ENCODE results near the gene PRKCA.

Gene PRKCA

DNA sequence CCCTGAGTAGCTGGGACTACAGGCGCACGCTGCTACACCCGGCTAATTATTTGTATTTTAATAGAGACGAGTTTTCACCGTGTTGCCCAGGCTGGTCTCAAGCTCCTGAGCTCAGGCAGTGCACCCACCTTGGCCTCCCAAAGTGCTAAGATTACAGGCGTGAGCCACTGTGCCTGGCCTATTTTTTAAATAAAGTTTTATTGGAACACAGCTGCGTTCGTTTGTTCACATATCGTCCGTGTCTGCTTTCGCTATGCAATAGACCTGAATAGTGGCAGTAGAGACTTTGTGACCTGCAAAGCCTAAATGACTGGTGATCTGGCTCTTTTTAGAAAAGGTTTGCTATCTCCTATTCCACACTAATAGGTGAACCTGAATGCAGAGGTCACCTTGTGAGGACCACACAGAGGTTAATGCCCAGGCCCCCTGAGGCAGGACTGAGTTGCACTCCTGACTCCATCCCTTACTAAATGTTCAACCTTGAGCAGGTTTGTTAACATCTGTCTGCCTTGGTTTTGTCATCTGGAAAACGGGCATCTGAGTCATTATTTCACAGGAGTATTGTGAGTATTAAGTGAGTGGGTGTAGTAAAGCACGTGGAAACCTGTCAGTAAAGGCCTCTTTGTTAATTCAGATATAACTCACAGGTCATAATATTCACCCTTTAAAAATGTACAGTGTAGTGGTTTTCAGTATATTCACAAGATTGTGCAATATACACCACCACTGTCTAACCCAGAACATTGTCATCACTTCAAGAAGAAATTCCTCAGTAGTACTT lies 375.0 kb downstream of the PRKCA start:
- DNase-seq, result no peak

DNA sequence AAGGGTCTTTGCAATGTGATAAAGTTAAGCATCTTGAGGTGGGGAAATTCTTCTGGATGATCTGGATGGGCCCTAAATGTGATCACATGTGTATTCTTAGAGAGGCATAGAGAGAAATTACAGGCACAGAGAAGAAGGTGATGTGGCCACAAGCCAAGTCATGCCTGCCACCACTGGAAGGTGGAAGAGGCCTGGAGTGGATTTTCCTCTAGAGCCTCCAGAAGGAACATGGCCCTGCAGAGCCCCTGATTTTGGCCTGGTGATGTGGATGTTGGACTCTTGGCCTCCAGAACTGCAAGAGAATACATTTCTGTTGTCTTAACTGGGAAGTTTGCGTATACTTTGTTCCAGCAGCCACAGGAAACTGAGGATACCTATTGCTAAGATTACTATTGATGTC lies 375.6 kb downstream of the PRKCA start:
- TF ChIP-seq POLR2A (IDR thresholded peaks at IDR 0.05; ENCODE audit: low read length), result no peak
- TF ChIP-seq GATA1 (IDR thresholded peaks at IDR 0.05; ENCODE audit: low read depth, low read length), result no peak
- DNase-seq, result no peak

More for the DNA sequence above, 375.0 kb downstream of the PRKCA start:
- TF ChIP-seq POLR2A (IDR thresholded peaks at IDR 0.05; ENCODE audit: low read length), result no peak
- no peak for TF ChIP-seq GATA1 (IDR thresholded peaks at IDR 0.05; ENCODE audit: low read depth, low read length)

DNA sequence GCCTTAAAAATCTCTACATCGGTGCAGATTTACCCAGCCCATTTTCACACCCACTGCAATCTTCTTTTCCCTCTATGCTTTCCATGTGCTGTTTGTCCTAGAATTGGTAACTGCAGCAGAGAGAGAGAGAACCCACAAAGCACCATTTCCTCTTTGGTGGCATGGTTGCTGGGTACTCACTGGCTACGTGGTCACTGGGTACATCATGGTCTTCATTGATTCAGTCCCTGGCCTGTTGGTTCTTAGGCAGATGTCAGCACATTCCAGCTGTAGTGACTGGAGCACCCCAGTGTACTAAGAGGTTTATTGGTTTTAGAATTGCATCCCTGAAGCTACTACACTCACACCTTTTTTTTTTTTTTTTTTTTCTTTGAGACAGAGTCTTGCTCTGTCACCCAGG lies 376.4 kb downstream of the PRKCA start:
- no peak for TF ChIP-seq GATA1 (IDR thresholded peaks at IDR 0.05; ENCODE audit: low read depth, low read length)
- TF ChIP-seq POLR2A (IDR thresholded peaks at IDR 0.05; ENCODE audit: low read length), result no peak
- DNase-seq, result no peak

DNA sequence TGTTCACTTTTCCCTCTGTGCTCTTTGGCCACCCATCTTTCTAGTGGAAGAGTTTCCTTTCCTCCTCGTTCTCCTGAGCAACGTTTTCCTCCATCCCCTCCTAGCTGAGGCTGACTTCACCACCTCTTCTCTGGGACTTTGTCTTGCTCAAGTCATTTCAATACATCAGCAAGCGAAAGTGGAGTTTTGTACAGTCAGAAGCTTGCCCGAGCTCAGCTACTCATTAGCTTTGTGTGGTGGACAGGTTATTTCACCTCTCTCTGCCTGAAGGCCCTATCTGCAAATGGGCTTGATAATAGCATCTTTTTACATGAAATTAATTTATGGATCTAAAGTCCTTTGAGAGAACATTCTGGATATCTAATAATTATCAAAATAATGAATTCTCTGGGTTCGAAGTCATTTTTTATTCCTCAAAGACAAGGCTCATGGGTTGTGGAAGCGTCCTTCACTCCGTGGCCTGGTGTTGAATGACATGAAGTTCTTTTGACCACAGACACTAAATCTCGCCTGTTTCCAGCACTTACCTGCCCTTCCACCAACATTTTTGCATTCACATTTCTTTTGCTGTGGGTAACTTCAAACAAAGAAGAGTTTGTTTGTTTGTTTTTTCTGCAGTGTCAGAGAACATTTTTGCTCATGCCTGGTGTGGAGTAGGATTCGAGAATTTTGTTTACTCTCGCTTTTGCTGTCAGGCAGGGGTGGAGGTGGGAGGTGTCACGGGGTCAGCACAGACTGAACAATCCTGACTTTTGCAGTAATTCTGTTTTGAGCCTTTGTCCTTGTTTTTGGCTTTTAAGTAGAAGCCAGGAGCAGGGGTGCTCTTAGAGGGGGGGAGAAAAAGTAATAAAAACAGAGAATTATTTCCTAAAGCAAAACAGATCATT lies 377.5 kb downstream of the PRKCA start:
- TF ChIP-seq GATA1 (IDR thresholded peaks at IDR 0.05; ENCODE audit: low read depth, low read length), result no peak
- no peak for TF ChIP-seq POLR2A (IDR thresholded peaks at IDR 0.05; ENCODE audit: low read length)
- DNase-seq, result no peak

DNA sequence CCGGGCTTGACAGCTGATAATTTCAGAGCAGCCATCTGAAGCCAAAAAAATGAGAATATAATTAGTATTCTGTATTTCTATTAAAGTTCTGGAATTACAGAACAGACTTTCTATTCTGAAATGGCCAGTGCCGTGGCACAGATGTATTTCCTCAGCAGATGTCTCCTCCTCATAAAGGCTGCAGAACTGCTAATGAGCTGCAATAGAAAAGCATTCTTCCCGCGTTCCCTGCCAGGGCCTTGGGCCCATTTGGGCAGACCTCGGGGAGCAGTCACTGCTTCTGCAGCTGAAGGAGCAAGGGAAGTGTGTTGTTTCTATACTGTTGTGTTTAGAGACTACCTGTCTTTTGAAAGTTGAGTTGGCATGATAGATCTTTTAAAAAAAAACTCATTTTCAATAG lies 379.9 kb downstream of the PRKCA start:
- no peak for DNase-seq
- TF ChIP-seq POLR2A (IDR thresholded peaks at IDR 0.05; ENCODE audit: low read length) (no peak), GATA1 (IDR thresholded peaks at IDR 0.05; ENCODE audit: low read depth, low read length) (no peak)

DNA sequence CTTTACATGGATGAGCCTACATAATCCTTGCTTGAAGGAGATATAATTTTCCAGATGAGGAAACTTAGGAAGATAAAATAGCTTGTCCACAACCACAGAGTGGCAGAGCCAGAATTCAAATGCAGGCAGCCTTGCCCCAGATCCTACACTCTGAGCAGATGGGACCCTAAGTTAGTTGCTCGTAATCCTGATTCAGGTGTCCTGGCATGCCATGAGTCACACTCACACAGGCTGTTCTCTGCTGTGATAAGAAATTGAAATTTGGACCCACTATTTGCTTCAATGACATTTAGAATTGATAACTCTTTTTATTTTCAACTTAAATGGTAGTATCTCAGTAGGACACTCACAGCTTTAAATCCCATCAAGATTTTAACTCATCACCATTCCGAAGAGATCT lies 381.8 kb downstream of the PRKCA start:
- DNase-seq, result no peak
- TF ChIP-seq POLR2A (IDR thresholded peaks at IDR 0.05; ENCODE audit: low read length), result no peak
- TF ChIP-seq GATA1 (IDR thresholded peaks at IDR 0.05; ENCODE audit: low read depth, low read length), result no peak

DNA sequence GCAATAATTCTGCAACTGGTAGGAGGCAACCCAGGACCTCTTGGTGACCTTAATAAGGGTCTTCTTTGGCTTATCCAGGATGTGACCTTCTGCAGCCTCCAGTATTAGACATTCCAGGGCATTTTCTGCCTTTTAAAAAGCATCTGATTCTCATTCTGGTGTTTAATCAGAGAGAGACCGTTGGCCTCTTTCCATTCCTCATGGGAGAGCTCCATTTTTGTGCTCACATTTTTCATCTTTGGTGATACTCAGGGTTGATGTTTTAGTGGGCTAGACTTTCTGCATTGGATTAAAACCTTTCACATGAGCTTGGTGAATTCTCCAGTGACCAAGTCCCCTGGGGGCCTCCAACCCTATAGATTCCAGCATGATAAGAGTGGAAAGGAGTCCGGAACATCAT lies 382.3 kb downstream of the PRKCA start:
- no peak for TF ChIP-seq GATA1 (IDR thresholded peaks at IDR 0.05; ENCODE audit: low read depth, low read length)
- TF ChIP-seq POLR2A (IDR thresholded peaks at IDR 0.05; ENCODE audit: low read length), result no peak

DNA sequence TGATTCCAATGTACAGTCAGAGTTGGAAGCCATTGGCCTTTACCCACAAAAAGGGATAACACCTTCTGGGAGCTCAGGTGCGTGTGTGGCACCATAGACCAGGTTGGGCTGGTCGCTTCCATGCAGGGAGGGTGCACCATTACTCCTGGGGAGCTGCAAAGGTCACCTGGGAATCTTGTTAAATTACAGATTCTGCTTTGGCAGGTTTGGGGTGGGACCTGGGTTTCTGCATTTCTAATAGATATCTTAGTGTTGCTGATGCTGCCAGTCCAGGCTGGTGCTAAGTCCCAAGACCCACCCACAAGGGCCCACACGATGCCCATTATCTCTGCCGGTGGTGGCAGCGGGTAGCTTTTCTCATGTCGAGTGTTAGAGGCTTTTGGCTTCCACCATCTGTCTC lies 384.2 kb downstream of the PRKCA start:
- DNase-seq, result no peak
- TF ChIP-seq POLR2A (IDR thresholded peaks at IDR 0.05; ENCODE audit: low read length) (no peak), GATA1 (IDR thresholded peaks at IDR 0.05; ENCODE audit: low read depth, low read length) (no peak)

More for the DNA sequence above, 382.3 kb downstream of the PRKCA start:
- no peak for DNase-seq

DNA sequence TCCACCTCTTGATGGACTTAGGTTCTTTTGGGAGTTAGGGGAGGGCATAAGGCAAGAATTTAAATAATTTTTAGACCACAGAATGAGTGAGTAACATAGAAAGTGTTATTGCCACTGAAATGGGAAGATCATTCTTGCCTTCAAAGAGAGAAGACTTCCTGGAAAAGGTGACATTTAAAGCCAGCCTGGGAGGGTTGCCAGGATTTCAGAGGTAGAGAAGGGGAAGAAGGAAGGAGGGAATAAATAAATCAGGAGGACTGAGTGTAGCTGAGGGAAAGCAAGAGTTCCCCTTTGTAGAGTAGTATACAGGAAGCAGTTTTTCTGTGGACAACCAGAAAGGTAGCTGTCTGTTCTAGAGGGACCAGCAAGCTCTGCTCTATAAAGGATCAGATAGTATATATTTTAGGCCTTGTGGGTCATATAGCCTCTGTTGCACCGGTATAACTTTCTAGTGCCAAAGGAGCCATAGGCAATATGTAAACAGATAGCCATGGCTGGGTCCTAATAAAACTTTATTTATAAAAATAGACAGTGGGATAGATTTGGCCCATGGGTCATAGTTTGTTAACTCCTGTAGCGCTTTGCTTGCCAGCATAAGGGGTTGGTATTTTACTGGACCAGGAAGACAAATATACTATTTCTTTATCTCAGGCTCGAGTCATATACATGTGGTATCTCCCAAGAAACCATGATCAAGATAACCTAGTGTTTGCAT lies 385.3 kb downstream of the PRKCA start:
- TF ChIP-seq GATA1 (IDR thresholded peaks at IDR 0.05; ENCODE audit: low read depth, low read length) (no peak), POLR2A (IDR thresholded peaks at IDR 0.05; ENCODE audit: low read length) (no peak)
- no peak for DNase-seq

DNA sequence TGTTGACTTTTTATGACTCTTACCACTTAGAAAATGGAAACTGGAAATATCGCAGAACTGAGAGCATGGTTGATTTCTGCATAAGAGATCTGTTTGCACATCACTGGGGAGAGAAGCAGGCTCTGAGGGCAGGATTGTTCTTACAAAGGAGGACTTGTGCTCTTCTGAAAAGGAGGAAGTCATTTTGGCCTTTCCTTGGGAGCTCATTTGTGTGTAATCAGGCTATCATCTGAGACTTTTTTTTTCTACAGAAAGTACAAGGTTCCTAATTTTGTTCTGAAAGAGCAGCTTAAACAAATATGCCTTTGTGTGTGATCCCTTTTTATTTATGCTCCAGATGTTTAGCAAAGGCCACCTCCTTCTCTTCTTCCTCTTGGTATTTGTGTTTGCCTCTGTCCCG lies 386.8 kb downstream of the PRKCA start:
- TF ChIP-seq POLR2A (IDR thresholded peaks at IDR 0.05; ENCODE audit: low read length), result no peak
- TF ChIP-seq GATA1 (IDR thresholded peaks at IDR 0.05; ENCODE audit: low read depth, low read length), result no peak
- no peak for DNase-seq

DNA sequence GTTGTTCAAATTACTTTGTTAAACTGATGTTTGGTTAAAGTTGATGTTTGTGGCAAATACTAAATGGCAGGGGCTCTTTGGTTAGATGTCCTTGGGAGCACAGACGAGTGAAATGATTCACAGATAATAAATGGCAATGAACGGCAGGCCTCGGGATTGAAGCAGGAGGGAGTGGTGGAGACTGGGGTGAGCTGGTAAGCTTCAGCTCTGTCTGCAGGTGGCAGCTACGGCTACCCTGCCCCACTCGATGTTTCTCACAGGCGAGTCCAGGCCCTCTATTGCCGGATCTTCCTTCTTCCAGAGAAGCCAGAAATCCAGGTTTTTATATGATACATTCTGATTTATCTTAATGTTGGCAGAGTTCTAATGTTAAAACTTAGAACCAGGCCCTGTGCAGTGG lies 387.8 kb downstream of the PRKCA start:
- no peak for DNase-seq

DNA sequence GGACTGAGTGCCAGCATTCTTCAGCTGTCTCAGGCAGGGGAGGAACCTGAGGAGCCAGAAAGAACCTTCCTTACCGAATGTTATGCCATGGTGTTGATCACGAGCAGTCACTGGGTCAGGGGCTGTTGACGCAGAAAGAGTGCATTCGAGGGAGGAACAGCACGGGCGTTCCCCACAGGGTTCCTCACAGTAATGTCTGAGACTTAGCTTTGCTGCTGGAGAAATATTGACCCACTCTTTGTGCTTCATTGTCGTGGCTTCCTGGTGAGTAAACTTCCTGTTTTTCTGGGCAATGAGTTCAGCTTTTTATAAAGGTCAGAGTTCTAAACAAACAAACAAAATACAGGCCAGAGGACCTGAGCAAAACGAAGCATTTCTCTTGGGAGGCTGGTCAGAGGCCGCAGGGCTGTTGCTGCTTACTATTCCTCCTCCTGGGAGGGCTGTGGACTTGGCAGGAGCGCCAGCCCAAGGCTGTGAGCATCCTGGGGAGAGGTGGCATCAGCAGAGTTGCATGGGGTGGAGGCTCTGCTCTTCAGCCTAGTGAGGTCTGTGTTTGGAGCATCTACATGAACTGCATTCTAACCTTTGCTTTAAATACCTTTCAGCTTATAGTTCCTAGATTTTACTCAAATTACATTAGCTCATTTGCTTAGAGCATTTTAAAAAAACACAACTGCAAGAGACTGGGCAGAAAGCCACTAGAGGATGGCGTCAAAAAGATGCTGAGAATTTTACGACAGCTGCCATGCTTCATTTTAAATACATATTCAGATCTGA lies 389.4 kb downstream of the PRKCA start:
- no peak for DNase-seq
- no peak for TF ChIP-seq POLR2A (IDR thresholded peaks at IDR 0.05; ENCODE audit: low read length)
- no peak for TF ChIP-seq GATA1 (IDR thresholded peaks at IDR 0.05; ENCODE audit: low read depth, low read length)

More for the DNA sequence above, 387.8 kb downstream of the PRKCA start:
- TF ChIP-seq POLR2A (IDR thresholded peaks at IDR 0.05; ENCODE audit: low read length) (no peak), GATA1 (IDR thresholded peaks at IDR 0.05; ENCODE audit: low read depth, low read length) (no peak)

DNA sequence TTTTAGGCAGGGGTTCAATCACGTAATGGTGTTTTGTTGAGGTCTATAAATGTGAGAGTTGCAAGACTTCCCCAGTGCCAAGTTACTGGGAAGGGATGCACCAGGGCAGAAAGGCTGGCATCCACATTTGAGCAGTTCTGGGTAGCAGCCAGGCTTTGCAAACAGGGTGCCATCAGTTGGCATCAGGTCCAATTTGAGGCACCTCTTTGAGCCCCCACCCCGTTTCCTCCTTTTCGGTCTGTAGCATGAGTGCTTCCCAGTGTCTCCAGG lies 389.9 kb downstream of the PRKCA start:
- TF ChIP-seq GATA1 (IDR thresholded peaks at IDR 0.05; ENCODE audit: low read depth, low read length) (no peak), POLR2A (IDR thresholded peaks at IDR 0.05; ENCODE audit: low read length) (no peak)
- DNase-seq, result no peak

All from erythroblast (primary cell).